NCI-H1092 treated with DMSO at 0.1 percent for 48 hours (cell line): ENCODE results near the gene EPN1.

Experiments used
- DNase-seq: peaks from one replicate; lab custom pipeline; 2025; lab: John Stamatoyannopoulos, UW

EPN1 gene

GRCh38 chr19:55674841-55675660 is at the start of gene EPN1:
Gene EPN1, plus strand, starts transcription at chr19:55675226. Its CDS starts 3,402 bp downstream, at chr19:55678628.
- peak; percentile 90 for DNase-seq

- DNase-seq, result no peak
These were observed 48.7 kb upstream of the EPN1 start for GRCh38 chr19:55626350-55626749.

GRCh38 chr19:55632463-55632834 is 42.6 kb upstream of the EPN1 start:
- peak; percentile 81 for DNase-seq

GRCh38 chr19:55633861-55634260 is 41.2 kb upstream of the EPN1 start:
- no peak for DNase-seq

- no peak for DNase-seq
These were observed 39.7 kb upstream of the EPN1 start for GRCh38 chr19:55635334-55635717.

GRCh38 chr19:55635856-55636440 is 39.1 kb upstream of the EPN1 start:
- DNase-seq, result no peak

GRCh38 chr19:55636723-55637122 is 38.3 kb upstream of the EPN1 start:
- no peak for DNase-seq

GRCh38 chr19:55637534-55637933 is 37.5 kb upstream of the EPN1 start:
- no peak for DNase-seq

GRCh38 chr19:55638864-55639359 is 36.1 kb upstream of the EPN1 start:
- no peak for DNase-seq

GRCh38 chr19:55640043-55640576 is 34.9 kb upstream of the EPN1 start:
- DNase-seq, result peak; percentile 42

GRCh38 chr19:55640577-55641425 is 34.2 kb upstream of the EPN1 start, which contains the start of gene ZNF580:
Gene ZNF580, plus strand, starts transcription at chr19:55641002. Its CDS starts 1,507 bp downstream, at chr19:55642509.
- peak; percentile 55 for DNase-seq

- no peak for DNase-seq
These were observed 33.4 kb upstream of the EPN1 start for GRCh38 chr19:55641426-55642152.

- no peak for DNase-seq
These were observed 32.6 kb upstream of the EPN1 start for GRCh38 chr19:55642153-55643002.

GRCh38 chr19:55643003-55643886 is 31.8 kb upstream of the EPN1 start, which contains the start of gene ZNF581:
Gene ZNF581, plus strand, starts transcription at chr19:55643649. Its CDS starts 923 bp downstream, at chr19:55644572.
- DNase-seq, result peak; percentile 52

GRCh38 chr19:55643887-55644176 is 31.2 kb upstream of the EPN1 start:
- no peak for DNase-seq

- no peak for DNase-seq
These were observed 30.7 kb upstream of the EPN1 start for GRCh38 chr19:55644191-55644833.

- no peak for DNase-seq
These were observed 30.0 kb upstream of the EPN1 start for GRCh38 chr19:55644842-55645511.

GRCh38 chr19:55645512-55645881 is 29.5 kb upstream of the EPN1 start:
- no peak for DNase-seq
